Trophoblast cell (in vitro differentiated cells and primary cell): ENCODE results near the gene DHRS2.

Experiments
- DNase-seq, 2 donors: peaks; one replicate each; pipeline ENCODE4 v3.0.0-alpha.2; 2016
- H2AFZ ChIP-seq: 2 replicates; pipeline ENCODE4 v1.6.1; 2013; ENCODE audit warnings: low read length, moderate library complexity, mild to moderate bottlenecking; ENCODE audit not compliant: insufficient read depth, poor library complexity
- H2AK5ac ChIP-seq: 2 replicates; pipeline ENCODE4 v1.6.1; 2013; ENCODE audit warnings: mild to moderate bottlenecking, low read length
- H2BK120ac ChIP-seq: 2 replicates; pipeline ENCODE4 v1.6.1; 2013; ENCODE audit warnings: low read length, mild to moderate bottlenecking, moderate library complexity; ENCODE audit not compliant: insufficient read depth, poor library complexity
- H2BK12ac ChIP-seq: 2 replicates; pipeline ENCODE4 v1.6.1; 2013; ENCODE audit warnings: mild to moderate bottlenecking, low read length, moderate library complexity
- H2BK5ac ChIP-seq: 2 replicates; pipeline ENCODE4 v1.6.1; 2013; ENCODE audit warnings: low read length, low read depth, moderate library complexity, mild to moderate bottlenecking; ENCODE audit not compliant: poor library complexity
- H3K14ac ChIP-seq: 2 replicates; pipeline ENCODE4 v1.6.1; 2013; ENCODE audit warnings: mild to moderate bottlenecking, low read length
- H3K18ac ChIP-seq: 2 replicates; pipeline ENCODE4 v1.6.1; 2013; ENCODE audit warnings: mild to moderate bottlenecking, low read length
- H3K23ac ChIP-seq: 2 replicates; pipeline ENCODE4 v1.6.1; 2013; ENCODE audit warnings: low read length
- H3K27ac ChIP-seq: 2 replicates; pipeline ENCODE4 v1.5.1; 2013; ENCODE audit warnings: low read depth, mild to moderate bottlenecking, inconsistent platforms, low read length, moderate library complexity
- H3K27me3 ChIP-seq: 2 replicates; pipeline ENCODE4 v1.6.1; 2013; ENCODE audit warnings: inconsistent platforms, mild to moderate bottlenecking, low read length, moderate library complexity; ENCODE audit not compliant: insufficient read depth
- H3K36me3 ChIP-seq, 2 experiments: 1 replicate in 1 of 2; 2 replicates in 1 of 2; pipeline ENCODE4 v1.6.1; 2013; ENCODE audit warnings: low read length in 2 of 2, mild to moderate bottlenecking in 2 of 2, moderate library complexity in 1 of 2; ENCODE audit not compliant: insufficient read depth in 2 of 2, control insufficient read depth in 1 of 2
- H3K4ac ChIP-seq: 2 replicates; pipeline ENCODE4 v1.6.1; 2013; ENCODE audit warnings: low read depth, mild to moderate bottlenecking, low read length, moderate library complexity
- H3K4me1 ChIP-seq, 2 experiments: 1 replicate in 1 of 2; 2 replicates in 1 of 2; pipeline ENCODE4 v1.6.1; 2013; ENCODE audit warnings: low read length in 2 of 2, mild to moderate bottlenecking in 2 of 2, moderate library complexity in 1 of 2; ENCODE audit not compliant: insufficient read depth in 2 of 2, control insufficient read depth in 1 of 2
- H3K4me2 ChIP-seq: 2 replicates; pipeline ENCODE4 v1.6.1; 2013; ENCODE audit warnings: inconsistent platforms, mild to moderate bottlenecking, low read length, moderate library complexity
- H3K4me3 ChIP-seq: 2 replicates; pipeline ENCODE4 v1.5.1; 2013; ENCODE audit warnings: mild to moderate bottlenecking, low read depth, low read length, inconsistent platforms
- H3K79me1 ChIP-seq: one replicate; pipeline ENCODE4 v1.6.1; 2013; ENCODE audit warnings: low read length
- H3K79me2 ChIP-seq: 2 replicates; pipeline ENCODE4 v1.6.1; 2013; ENCODE audit warnings: low read length, mild to moderate bottlenecking; ENCODE audit not compliant: control insufficient read depth, insufficient read depth, poor library complexity
- H3K9ac ChIP-seq: 2 replicates; pipeline ENCODE4 v1.6.1; 2013; ENCODE audit warnings: mild to moderate bottlenecking, low read length
- H3K9me3 ChIP-seq: 2 replicates; pipeline ENCODE4 v1.6.1; 2013; ENCODE audit warnings: low read depth, mild to moderate bottlenecking, control low read depth, inconsistent platforms, low read length; ENCODE audit not compliant: insufficient read depth
- H4K12ac ChIP-seq: 2 replicates; pipeline ENCODE4 v1.6.1; 2013; ENCODE audit warnings: low read depth, mild to moderate bottlenecking, low read length, moderate library complexity
- H4K8ac ChIP-seq: 2 replicates; pipeline ENCODE4 v1.6.1; 2013; ENCODE audit warnings: low read depth, mild to moderate bottlenecking, low read length, moderate library complexity
- H4K91ac ChIP-seq: one replicate; pipeline ENCODE4 v1.6.1; 2013; ENCODE audit warnings: low read depth, mild to moderate bottlenecking, low read length, moderate library complexity
- WGBS: extraction: QIAGEN DNeasy Blood & Tissue Kit; methylation state at CpG from one replicate; pipeline ENCODE4 v1.1.7; 2013; ENCODE audit warnings: missing lambda C conversion rate; ENCODE audit not compliant: insufficient read length, insufficient coverage; ENCODE audit errors: extremely low coverage; 5-methylcytosine and 5-hydroxymethylcytosine counted together

Gene DHRS2

DNA sequence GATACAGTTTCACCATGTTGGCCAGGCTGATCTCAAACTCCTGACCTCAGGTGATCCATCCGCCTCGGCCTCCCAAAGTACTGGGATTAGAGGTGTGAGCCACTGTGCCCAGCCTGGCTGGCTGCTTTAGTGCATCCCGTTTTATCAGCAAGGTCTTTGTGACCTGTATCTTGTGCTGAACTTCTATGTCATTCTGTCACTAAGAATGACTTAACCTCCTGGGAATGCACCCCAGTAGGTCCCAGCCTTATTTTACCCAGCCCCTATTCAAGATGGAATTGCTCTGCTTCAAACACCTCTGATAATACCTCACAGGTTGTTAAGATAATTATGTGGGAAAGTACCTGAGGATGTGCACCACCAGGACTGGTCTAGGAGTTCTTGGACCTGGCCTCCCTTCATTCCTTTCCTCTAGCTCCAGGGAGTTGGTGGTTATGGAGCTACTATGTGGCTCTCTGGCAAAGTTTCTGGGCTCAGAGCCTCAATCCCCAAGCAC is 31.4 kb upstream of the DHRS2 start:
- H2BK5ac ChIP-seq = no peak overlapping the region
- no peak overlapping the region for H2AFZ ChIP-seq
- no peak overlapping the region for H4K91ac ChIP-seq
- H4K8ac ChIP-seq = no peak overlapping the region
- H2AK5ac ChIP-seq = no peak overlapping the region
- peak; percentile 81 to 91 for DNase-seq
- no peak overlapping the region for H2BK120ac ChIP-seq
- H3K4ac ChIP-seq = no peak overlapping the region
- H3K79me1 ChIP-seq = no peaks in the 10 kb centered on the region
- no peak overlapping the region for H3K9ac ChIP-seq
- H3K79me2 ChIP-seq = no peaks in the 10 kb centered on the region
- H3K4me1 ChIP-seq = peaks cover 0 to 3% of the 10 kb centered on the region in 2 experiments
- no peak overlapping the region for H4K12ac ChIP-seq
- H3K4me2 ChIP-seq = no peak overlapping the region
- no CpG with 5 or more reads among the region's 3 CpGs for WGBS
- H3K36me3 ChIP-seq = no peaks in the 10 kb centered on the region
- H3K18ac ChIP-seq = no peak overlapping the region
- no peak overlapping the region for H3K14ac ChIP-seq
- no peaks in the 10 kb centered on the region for H3K27me3 ChIP-seq
- no peak overlapping the region for H3K23ac ChIP-seq
- peaks cover 5% of the 10 kb centered on the region for H3K9me3 ChIP-seq
- no peak overlapping the region for H2BK12ac ChIP-seq
- H3K4me3 ChIP-seq = peak overlapping the region; percentile 9
- no peak overlapping the region for H3K27ac ChIP-seq

DNA sequence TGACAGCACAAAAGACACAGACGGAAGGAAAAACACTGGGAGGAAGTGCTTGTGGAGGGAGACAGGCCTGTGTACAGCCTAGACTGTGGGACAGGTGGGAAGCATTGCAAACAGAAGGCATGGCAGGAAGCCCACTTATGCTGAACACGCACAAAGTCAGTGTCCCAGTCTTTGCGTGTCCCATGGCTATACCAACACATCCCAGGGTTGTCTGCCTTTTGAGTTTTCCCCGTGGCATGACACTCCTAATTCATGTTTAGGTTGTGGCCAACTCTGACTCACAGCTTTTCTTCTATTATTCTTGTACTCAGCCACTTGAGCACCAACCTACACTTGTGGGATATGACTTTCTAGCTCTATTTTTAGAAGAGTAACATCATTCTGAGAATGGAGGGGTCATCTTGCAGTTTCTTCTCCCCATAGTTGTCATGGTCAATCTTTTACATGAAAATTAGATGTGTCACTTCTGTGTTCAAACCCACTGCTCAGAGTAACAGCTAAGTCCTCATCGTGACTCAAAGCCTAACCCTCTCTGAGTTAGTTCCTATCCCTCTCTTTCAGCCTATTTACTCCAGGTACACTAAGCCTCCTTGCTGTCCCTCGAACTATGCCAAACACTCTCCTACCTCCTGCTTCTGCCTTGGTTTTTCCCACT is 30.1 kb upstream of the DHRS2 start:
- H3K4me2 ChIP-seq = no peak overlapping the region
- no peak overlapping the region for H2AK5ac ChIP-seq
- no peak overlapping the region for H2BK12ac ChIP-seq
- H4K12ac ChIP-seq = no peak overlapping the region
- H2BK5ac ChIP-seq = no peak overlapping the region
- WGBS = no CpG with 5 or more reads among the region's 6 CpGs
- no peaks in the 10 kb centered on the region for H3K36me3 ChIP-seq
- no peaks in the 10 kb centered on the region for H3K79me2 ChIP-seq
- no peak overlapping the region for H2AFZ ChIP-seq
- peaks cover 6% of the 10 kb centered on the region for H3K9me3 ChIP-seq
- no peak overlapping the region for H4K8ac ChIP-seq
- H2BK120ac ChIP-seq = no peak overlapping the region
- no peak for DNase-seq
- H3K18ac ChIP-seq = no peak overlapping the region
- H3K27me3 ChIP-seq = no peaks in the 10 kb centered on the region
- H3K23ac ChIP-seq = no peak overlapping the region
- no peak overlapping the region for H3K14ac ChIP-seq
- no peaks in the 10 kb centered on the region for H3K79me1 ChIP-seq
- H3K9ac ChIP-seq = no peak overlapping the region
- no peak overlapping the region for H3K4ac ChIP-seq
- H3K4me3 ChIP-seq = no peak overlapping the region
- no peak overlapping the region for H4K91ac ChIP-seq
- no peaks in the 10 kb centered on the region for H3K4me1 ChIP-seq
- H3K27ac ChIP-seq = no peak overlapping the region

DNA sequence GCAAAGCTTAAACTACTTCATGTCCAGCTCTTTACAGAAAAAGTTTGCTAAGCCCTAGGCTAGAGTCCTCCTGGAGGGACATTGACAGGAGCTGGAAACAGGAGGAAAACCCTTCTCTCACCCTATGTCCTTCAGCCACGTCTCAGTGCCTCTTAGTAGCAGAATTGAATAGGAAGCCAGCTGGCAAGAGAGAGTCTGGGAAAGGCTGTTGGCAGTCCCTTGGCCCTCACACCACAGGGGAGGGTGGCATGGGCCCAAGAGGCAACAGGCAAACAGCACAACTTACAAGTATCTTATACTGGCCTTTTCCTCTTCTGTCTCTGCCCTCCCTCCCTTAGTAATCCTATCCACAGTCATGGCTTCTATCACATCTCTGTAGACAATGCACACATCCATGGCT is 27.7 kb upstream of the DHRS2 start:
- no peak overlapping the region for H4K8ac ChIP-seq
- H3K23ac ChIP-seq = no peak overlapping the region
- peaks cover 6% of the 10 kb centered on the region for H3K9me3 ChIP-seq
- H4K12ac ChIP-seq = no peak overlapping the region
- no peaks in the 10 kb centered on the region for H3K79me1 ChIP-seq
- no peaks in the 10 kb centered on the region for H3K4me1 ChIP-seq
- H3K27me3 ChIP-seq = no peaks in the 10 kb centered on the region
- H4K91ac ChIP-seq = no peak overlapping the region
- no peak overlapping the region for H3K4me2 ChIP-seq
- H2BK12ac ChIP-seq = no peak overlapping the region
- H2BK120ac ChIP-seq = no peak overlapping the region
- H3K36me3 ChIP-seq = no peaks in the 10 kb centered on the region
- no peaks in the 10 kb centered on the region for H3K79me2 ChIP-seq
- no peak overlapping the region for H3K4me3 ChIP-seq
- no peak overlapping the region for H3K9ac ChIP-seq
- H3K27ac ChIP-seq = no peak overlapping the region
- H2AK5ac ChIP-seq = no peak overlapping the region
- no peak for DNase-seq
- no peak overlapping the region for H2BK5ac ChIP-seq
- no peak overlapping the region for H3K18ac ChIP-seq
- H2AFZ ChIP-seq = no peak overlapping the region
- no peak overlapping the region for H3K4ac ChIP-seq
- no peak overlapping the region for H3K14ac ChIP-seq
- WGBS = no CpG with 5 or more reads among the region's 1 CpG

DNA sequence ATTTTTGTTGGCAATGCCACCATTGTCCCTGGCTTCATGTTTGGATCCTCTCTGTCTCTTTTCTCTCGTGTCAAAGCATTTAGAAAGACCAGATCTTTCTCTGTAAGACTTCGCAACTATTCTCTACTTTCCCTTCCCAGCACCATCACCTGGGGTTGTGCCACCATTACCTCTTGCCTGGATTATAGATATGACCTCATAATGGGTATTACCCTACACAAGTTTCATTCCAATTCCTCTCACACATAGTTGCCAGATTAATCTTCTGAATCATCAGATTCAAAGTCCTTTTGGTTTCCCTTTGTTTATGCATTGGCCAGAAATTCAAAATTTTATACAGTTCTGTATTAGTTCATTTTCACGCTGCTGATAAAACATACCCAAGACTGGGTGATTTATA is 27.2 kb upstream of the DHRS2 start:
- no peak overlapping the region for H2BK12ac ChIP-seq
- no peak overlapping the region for H3K14ac ChIP-seq
- no peak overlapping the region for H3K23ac ChIP-seq
- WGBS = no CpG with 5 or more reads among the region's 3 CpGs
- H3K18ac ChIP-seq = no peak overlapping the region
- no peak overlapping the region for H3K4me3 ChIP-seq
- H3K9me3 ChIP-seq = peaks cover 6% of the 10 kb centered on the region
- no peaks in the 10 kb centered on the region for H3K36me3 ChIP-seq
- no peaks in the 10 kb centered on the region for H3K79me2 ChIP-seq
- no peak overlapping the region for H2BK120ac ChIP-seq
- H3K27ac ChIP-seq = no peak overlapping the region
- H3K9ac ChIP-seq = no peak overlapping the region
- no peak overlapping the region for H3K4me2 ChIP-seq
- H4K12ac ChIP-seq = no peak overlapping the region
- H3K4ac ChIP-seq = no peak overlapping the region
- no peaks in the 10 kb centered on the region for H3K79me1 ChIP-seq
- H4K8ac ChIP-seq = no peak overlapping the region
- H2AFZ ChIP-seq = no peak overlapping the region
- H3K4me1 ChIP-seq = no peaks in the 10 kb centered on the region
- peak in 1 of 2 donors; percentile 28 for DNase-seq
- no peak overlapping the region for H2BK5ac ChIP-seq
- H2AK5ac ChIP-seq = no peak overlapping the region
- no peaks in the 10 kb centered on the region for H3K27me3 ChIP-seq
- H4K91ac ChIP-seq = no peak overlapping the region
